ENCODE measurements around the gene RNF212. TPM values are rescaled to one million over a fixed set of nuclear protein-coding genes. Genes with fewer than 3 reads are reported as not detected.

Gene RNF212
- total RNA-seq, 1 donor from 2014 or later, result 9.1 TPM

- no peak for TF ChIP-seq CTCF (IDR thresholded peaks at IDR 0.05)
- Mint-ChIP-seq H3K4me3 (ENCODE audit: unreplicated experiment) (no peak overlapping the region), H3K27ac (ENCODE audit: unreplicated experiment) (no peak overlapping the region), H3K9me3 (ENCODE audit: low read depth) (no peaks in the 10 kb centered on the region), H3K36me3 (ENCODE audit: low read depth) (peaks cover 1% of the 10 kb centered on the region), H3K4me1 (ENCODE audit: low read depth) (peaks cover 7% of the 10 kb centered on the region), H3K27me3 (ENCODE audit: low read depth) (peaks cover 33% of the 10 kb centered on the region)
- DNase-seq (ENCODE audit: low spot score), result no peak
Observed at GRCh38 chr4:1115528-1116293, 2.3 kb upstream of the RNF212 start.

GRCh38 chr4:1112821-1113182, 562 bp downstream of the RNF212 start:
- no peak for DNase-seq (ENCODE audit: low spot score)
- Mint-ChIP-seq H3K27me3 (ENCODE audit: low read depth) (peaks cover 34% of the 10 kb centered on the region), H3K9me3 (ENCODE audit: low read depth) (no peaks in the 10 kb centered on the region), H3K4me1 (ENCODE audit: low read depth) (peaks cover 19% of the 10 kb centered on the region), H3K4me3 (ENCODE audit: unreplicated experiment) (no peak overlapping the region), H3K27ac (ENCODE audit: unreplicated experiment) (no peak overlapping the region), H3K36me3 (ENCODE audit: low read depth) (no peaks in the 10 kb centered on the region)
- no peak for TF ChIP-seq CTCF (IDR thresholded peaks at IDR 0.05)

DNA sequence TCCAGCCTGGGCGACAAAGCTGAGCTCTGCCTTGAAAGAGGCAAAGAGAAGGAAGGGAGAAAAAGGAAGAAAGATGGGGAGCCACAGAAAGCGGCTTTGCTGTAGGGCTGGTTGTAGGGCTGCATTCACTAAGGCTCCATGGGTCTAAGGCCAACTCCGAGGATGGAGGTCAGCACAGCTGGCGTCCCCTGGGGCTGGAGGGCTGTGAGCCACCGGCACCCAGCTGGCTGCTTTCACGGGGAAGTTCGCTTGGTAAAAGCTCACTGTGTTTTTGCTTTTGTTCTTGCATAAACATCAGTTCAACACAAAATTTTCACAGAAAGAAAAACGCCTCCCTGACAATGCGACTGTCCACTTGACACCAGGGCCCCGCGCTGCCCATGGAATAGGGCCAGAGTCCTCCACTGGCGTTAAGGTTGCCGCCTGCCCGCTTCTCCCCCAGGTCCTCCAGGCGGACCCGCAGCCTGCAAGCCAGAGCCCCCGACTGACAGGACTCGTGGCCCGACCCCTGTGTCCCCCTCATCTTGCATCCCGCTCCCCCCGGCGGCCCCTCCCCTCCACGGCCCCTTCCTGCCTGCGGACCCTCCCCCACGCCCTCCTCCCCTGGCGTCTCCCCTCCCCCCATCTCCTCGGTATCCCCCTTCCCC, 1.1 kb downstream of the RNF212 start:
- DNase-seq (ENCODE audit: low spot score), result no peak
- Mint-ChIP-seq H3K4me3 (ENCODE audit: unreplicated experiment) (peak overlapping the region; percentile 43), H3K27ac (ENCODE audit: unreplicated experiment) (peak overlapping the region; percentile 33), H3K27me3 (ENCODE audit: low read depth) (peaks cover 29% of the 10 kb centered on the region), H3K36me3 (ENCODE audit: low read depth) (no peaks in the 10 kb centered on the region), H3K9me3 (ENCODE audit: low read depth) (no peaks in the 10 kb centered on the region), H3K4me1 (ENCODE audit: low read depth) (peaks cover 19% of the 10 kb centered on the region)
- TF ChIP-seq CTCF (IDR thresholded peaks at IDR 0.05), result no peak

GRCh38 chr4:1111259-1111809, 2.0 kb downstream of the RNF212 start:
- no peak overlapping the region for H3K4me3 Mint-ChIP-seq (ENCODE audit: unreplicated experiment)
- no peak for DNase-seq (ENCODE audit: low spot score)
- no peak for TF ChIP-seq CTCF (IDR thresholded peaks at IDR 0.05)
- H3K27me3 Mint-ChIP-seq (ENCODE audit: low read depth), result peaks cover 26% of the 10 kb centered on the region
- no peak overlapping the region for H3K27ac Mint-ChIP-seq (ENCODE audit: unreplicated experiment)
- H3K9me3 Mint-ChIP-seq (ENCODE audit: low read depth), result no peaks in the 10 kb centered on the region
- H3K36me3 Mint-ChIP-seq (ENCODE audit: low read depth), result no peaks in the 10 kb centered on the region
- H3K4me1 Mint-ChIP-seq (ENCODE audit: low read depth), result peaks cover 19% of the 10 kb centered on the region

DNA sequence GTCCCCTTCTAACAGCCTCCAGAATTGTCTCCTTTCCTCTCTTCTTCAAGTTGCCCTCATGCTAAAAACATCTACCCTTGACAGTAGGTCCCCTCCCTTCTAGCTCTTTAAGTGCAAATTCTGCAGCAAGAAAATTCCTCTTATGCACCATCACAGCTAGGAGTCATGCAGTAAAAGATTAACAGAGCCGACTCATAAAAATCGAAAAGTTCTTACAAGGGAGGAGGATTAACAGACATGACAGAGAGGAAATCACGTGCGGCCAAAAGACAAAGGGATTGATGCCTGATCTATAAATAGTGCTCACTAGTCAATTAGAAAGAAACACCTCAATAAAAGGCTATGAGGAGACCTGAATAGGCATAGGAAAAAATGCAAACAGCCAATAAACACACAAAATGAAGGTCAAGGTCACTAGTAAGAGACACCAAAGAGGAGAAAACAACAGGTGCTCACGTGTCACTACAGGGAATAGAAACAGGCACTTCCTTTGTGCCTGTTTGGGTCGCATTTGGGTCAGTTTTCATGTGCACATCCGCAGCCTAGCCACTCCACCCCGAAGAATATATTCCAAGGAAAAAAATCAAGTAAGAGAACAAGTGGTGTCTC, 3.4 kb downstream of the RNF212 start:
- no peak for TF ChIP-seq CTCF (IDR thresholded peaks at IDR 0.05)
- Mint-ChIP-seq H3K4me3 (ENCODE audit: unreplicated experiment) (no peak overlapping the region), H3K4me1 (ENCODE audit: low read depth) (peaks cover 19% of the 10 kb centered on the region), H3K9me3 (ENCODE audit: low read depth) (no peaks in the 10 kb centered on the region), H3K36me3 (ENCODE audit: low read depth) (no peaks in the 10 kb centered on the region), H3K27me3 (ENCODE audit: low read depth) (peaks cover 15% of the 10 kb centered on the region), H3K27ac (ENCODE audit: unreplicated experiment) (peak overlapping the region; percentile 60)
- DNase-seq (ENCODE audit: low spot score), result no peak

Measured in chondrocyte (in vitro differentiated cells).